BLaER1 treated with 17β-estradiol and CSF1 and Interleukin-3, amounts not matched to agents 10 nM and 100 nM (cell line): ENCODE data around the gene ZSWIM3.
A peak's percentile ranks its signal among the peaks of the same experiment; 100 is the strongest.

Experiments
- H3K27ac ChIP-seq, 11 experiments: shearing (Covaris generic); formaldehyde crosslinking; 2 replicates each; pipeline ENCODE4 v1.8.1; 2022
- H3K27me3 ChIP-seq, 11 experiments: shearing (Covaris generic); formaldehyde crosslinking; 2 replicates each; pipeline ENCODE4 v1.8.1; 2022
- H3K36me3 ChIP-seq, 11 experiments: shearing (Covaris generic); formaldehyde crosslinking; 2 replicates each; pipeline ENCODE4 v1.8.1; 2022
- H3K4me1 ChIP-seq, 10 experiments: shearing (Covaris generic); formaldehyde crosslinking; 2 replicates each; pipeline ENCODE4 v1.8.1; 2022
- H3K4me2 ChIP-seq, 11 experiments: shearing (Covaris generic); formaldehyde crosslinking; 2 replicates each; pipeline ENCODE4 v1.8.1; 2022
- H3K4me3 ChIP-seq, 10 experiments: shearing (Covaris generic); formaldehyde crosslinking; 2 replicates each; pipeline ENCODE4 v1.8.1; 2022
- H3K9ac ChIP-seq, 11 experiments: shearing (Covaris generic); formaldehyde crosslinking; 2 replicates each; pipeline ENCODE4 v1.8.1; 2022
- H3K9me3 ChIP-seq, 11 experiments: shearing (Covaris generic); formaldehyde crosslinking; replicated peaks in 1 of 11; 2 replicates each; pipeline ENCODE4 v1.8.1; 2022
- H4K20me1 ChIP-seq, 11 experiments: shearing (Covaris generic); formaldehyde crosslinking; 2 replicates each; pipeline ENCODE4 v1.8.1; 2022
- Cebpa-rat ChIP-seq, 11 experiments: shearing (Covaris generic); IDR thresholded peaks; 2 replicates each; pipeline ENCODE4 v1.8.1; 2022

ZSWIM3 gene

GRCh38 chr20:45845452-45845851, 12.0 kb upstream of the ZSWIM3 start:
- Histone ChIP-seq H3K27me3 (no peaks in the 10 kb centered on the region), H3K27ac (no peak overlapping the region), H3K4me3 (no peak overlapping the region), H3K4me1 (peaks cover 13 to 24% (median 17%) of the 10 kb centered on the region in 10 experiments), H3K9me3 (no peaks in the 10 kb centered on the region), H3K4me2 (no peak overlapping the region), H3K9ac (no peak overlapping the region), H4K20me1 (peaks cover 0 to 33% (median 0%) of the 10 kb centered on the region in 11 experiments; a peak in 4 of 22 replicates), H3K36me3 (peaks cover 71 to 98% (median 79%) of the 10 kb centered on the region in 11 experiments)
- TF ChIP-seq Cebpa-rat (IDR thresholded peaks at IDR 0.05): no peak

DNA sequence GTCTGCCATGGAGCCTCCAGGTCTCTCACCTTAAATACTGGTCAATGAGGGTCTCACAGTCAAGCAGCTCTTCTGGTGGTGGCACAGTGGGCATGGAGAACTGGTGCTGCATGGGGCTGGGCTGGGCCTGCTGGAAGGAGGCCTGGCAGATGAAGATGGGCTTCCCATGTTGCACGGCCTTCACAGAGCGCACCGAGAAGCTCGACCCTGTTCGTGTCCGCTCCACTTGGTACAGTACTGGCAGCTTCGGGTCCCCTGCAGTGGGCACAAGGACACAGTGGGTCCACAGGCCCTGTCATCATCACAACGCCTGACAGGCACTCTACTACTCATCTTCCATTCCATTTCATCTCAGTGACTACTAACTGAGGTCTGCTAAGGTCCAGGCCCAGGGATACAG, 9.0 kb upstream of the ZSWIM3 start:
- no peaks in the 10 kb centered on the region for H3K9me3 ChIP-seq
- H3K36me3 ChIP-seq: peaks cover 71 to 100% (median 87%) of the 10 kb centered on the region in 11 experiments
- no peak overlapping the region for H3K4me2 ChIP-seq
- H3K9ac ChIP-seq: no peak overlapping the region
- peaks cover 0 to 17% (median 0%) of the 10 kb centered on the region in 11 experiments; a peak in 4 of 22 replicates for H4K20me1 ChIP-seq
- H3K4me1 ChIP-seq: peaks cover 0 to 3% (median 0%) of the 10 kb centered on the region in 10 experiments; a peak in 3 of 20 replicates
- H3K27ac ChIP-seq: no peak overlapping the region
- TF ChIP-seq Cebpa-rat (IDR thresholded peaks at IDR 0.05): no peak
- H3K4me3 ChIP-seq: no peak overlapping the region
- no peaks in the 10 kb centered on the region for H3K27me3 ChIP-seq

DNA sequence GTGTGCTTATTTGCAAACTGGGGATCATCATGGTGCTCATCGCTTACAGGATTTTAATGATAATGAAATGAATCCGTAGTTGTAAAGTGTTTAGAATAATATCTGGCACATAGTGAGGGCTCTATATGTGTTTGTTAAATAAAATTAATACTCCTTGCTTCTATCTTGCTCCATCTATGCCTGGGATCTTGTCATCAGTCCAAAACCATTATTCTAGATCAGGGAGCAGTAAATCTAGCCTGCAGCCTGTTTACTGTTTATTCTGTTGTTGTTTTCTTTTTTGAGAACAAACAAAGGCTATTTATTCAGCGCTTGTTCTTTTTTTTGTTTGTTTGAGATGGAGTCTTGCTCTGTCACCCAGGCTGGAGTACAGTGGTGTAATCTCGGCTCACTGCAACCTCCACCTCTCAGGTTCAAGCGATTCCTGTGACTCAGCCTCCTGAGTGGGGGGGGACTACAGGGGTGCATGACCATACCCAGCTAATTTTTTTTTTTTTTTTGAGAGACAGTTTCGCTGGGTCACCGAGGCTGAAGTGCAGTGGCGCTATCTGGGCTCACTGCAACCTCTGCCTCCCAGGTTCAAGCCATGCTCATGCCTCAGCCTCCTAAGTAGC, 8.3 kb upstream of the ZSWIM3 start:
- TF ChIP-seq Cebpa-rat (IDR thresholded peaks at IDR 0.05): no peak
- H3K4me2 ChIP-seq: no peak overlapping the region
- H3K4me3 ChIP-seq: no peak overlapping the region
- peaks cover 0 to 11% (median 0%) of the 10 kb centered on the region in 11 experiments; a peak in 3 of 22 replicates for H4K20me1 ChIP-seq
- no peaks in the 10 kb centered on the region for H3K27me3 ChIP-seq
- H3K9me3 ChIP-seq: no peaks in the 10 kb centered on the region
- H3K4me1 ChIP-seq: no peaks in the 10 kb centered on the region
- no peak overlapping the region for H3K27ac ChIP-seq
- H3K9ac ChIP-seq: no peak overlapping the region; a peak in 1 of 22 replicates
- H3K36me3 ChIP-seq: peaks cover 70 to 100% (median 86%) of the 10 kb centered on the region in 11 experiments

GRCh38 chr20:45850238-45850637, 7.2 kb upstream of the ZSWIM3 start:
- TF ChIP-seq Cebpa-rat (IDR thresholded peaks at IDR 0.05): no peak
- H3K4me3 ChIP-seq: no peak overlapping the region
- H3K4me2 ChIP-seq: no peak overlapping the region
- H4K20me1 ChIP-seq: peaks cover 0 to 9% (median 0%) of the 10 kb centered on the region in 11 experiments; a peak in 2 of 22 replicates
- H3K27ac ChIP-seq: no peak overlapping the region
- H3K36me3 ChIP-seq: peaks cover 65 to 99% (median 82%) of the 10 kb centered on the region in 11 experiments
- H3K9ac ChIP-seq: no peak overlapping the region
- H3K27me3 ChIP-seq: no peaks in the 10 kb centered on the region
- peaks cover 0 to 9% (median 6%) of the 10 kb centered on the region in 10 experiments; a peak in 14 of 20 replicates for H3K4me1 ChIP-seq
- H3K9me3 ChIP-seq: no peaks in the 10 kb centered on the region

GRCh38 chr20:45850926-45851325, 6.5 kb upstream of the ZSWIM3 start:
- H3K9me3 ChIP-seq: no peaks in the 10 kb centered on the region
- H4K20me1 ChIP-seq: peaks cover 0 to 9% (median 0%) of the 10 kb centered on the region in 11 experiments; a peak in 2 of 22 replicates
- peaks cover 58 to 93% (median 75%) of the 10 kb centered on the region in 11 experiments for H3K36me3 ChIP-seq
- peaks cover 3 to 16% (median 13%) of the 10 kb centered on the region in 10 experiments for H3K4me1 ChIP-seq
- no peak overlapping the region for H3K4me2 ChIP-seq
- TF ChIP-seq Cebpa-rat (IDR thresholded peaks at IDR 0.05): no peak
- no peaks in the 10 kb centered on the region for H3K27me3 ChIP-seq
- no peak overlapping the region for H3K9ac ChIP-seq
- no peak overlapping the region for H3K27ac ChIP-seq
- H3K4me3 ChIP-seq: no peak overlapping the region

GRCh38 chr20:45851501-45851900, 5.9 kb upstream of the ZSWIM3 start:
- Histone ChIP-seq H3K27me3 (no peaks in the 10 kb centered on the region), H3K9me3 (no peaks in the 10 kb centered on the region), H3K4me1 (peaks cover 9 to 22% (median 19%) of the 10 kb centered on the region in 10 experiments), H3K27ac (no peak overlapping the region), H3K9ac (no peak overlapping the region), H3K36me3 (peaks cover 53 to 87% (median 69%) of the 10 kb centered on the region in 11 experiments), H3K4me3 (no peak overlapping the region), H4K20me1 (peaks cover 0 to 9% (median 0%) of the 10 kb centered on the region in 11 experiments; a peak in 1 of 22 replicates), H3K4me2 (no peak overlapping the region)
- TF ChIP-seq Cebpa-rat (IDR thresholded peaks at IDR 0.05): no peak

GRCh38 chr20:45852326-45852725, 5.1 kb upstream of the ZSWIM3 start:
- Histone ChIP-seq H3K9ac (no peak overlapping the region), H3K27me3 (no peaks in the 10 kb centered on the region), H3K4me1 (peaks cover 12 to 25% (median 22%) of the 10 kb centered on the region in 10 experiments), H3K36me3 (peaks cover 45 to 79% (median 62%) of the 10 kb centered on the region in 11 experiments; a peak in 21 of 22 replicates), H3K4me2 (no peak overlapping the region), H4K20me1 (peaks cover 0 to 9% (median 0%) of the 10 kb centered on the region in 11 experiments; a peak in 1 of 22 replicates), H3K27ac (no peak overlapping the region), H3K9me3 (no peaks in the 10 kb centered on the region), H3K4me3 (no peak overlapping the region)
- TF ChIP-seq Cebpa-rat (IDR thresholded peaks at IDR 0.05): no peak

GRCh38 chr20:45853484-45853883, 3.9 kb upstream of the ZSWIM3 start:
- Histone ChIP-seq H3K4me2 (no peak overlapping the region), H4K20me1 (peaks cover 0 to 7% (median 0%) of the 10 kb centered on the region in 11 experiments; a peak in 1 of 22 replicates), H3K27ac (no peak overlapping the region), H3K36me3 (peaks cover 33 to 67% (median 51%) of the 10 kb centered on the region in 11 experiments; a peak in 21 of 22 replicates), H3K9ac (0 out of 22 replicates have a peak overlapping the region, but pooled peaks of 1 of the 11 experiments have one; percentile 29), H3K27me3 (no peaks in the 10 kb centered on the region), H3K4me3 (no peak overlapping the region), H3K9me3 (no peaks in the 10 kb centered on the region), H3K4me1 (peaks cover 18 to 31% (median 28%) of the 10 kb centered on the region in 10 experiments)
- no peak for TF ChIP-seq Cebpa-rat (IDR thresholded peaks at IDR 0.05)

GRCh38 chr20:45857882-45858216, 435 bp downstream of the ZSWIM3 start:
- Histone ChIP-seq H3K4me3 (peak overlapping the region; percentile 76 to 97 (median 84)), H3K36me3 (peaks cover 12 to 23% (median 21%) of the 10 kb centered on the region in 11 experiments; a peak in 19 of 22 replicates), H3K27ac (peak overlapping the region; percentile 63 to 85 (median 78); a peak in 21 of 22 replicates), H3K9ac (peak overlapping the region; percentile 78 to 92 (median 85)), H3K4me2 (peak overlapping the region; percentile 81 to 96 (median 89)), H3K9me3 (no peaks in the 10 kb centered on the region), H4K20me1 (no peaks in the 10 kb centered on the region), H3K4me1 (peaks cover 25 to 53% (median 37%) of the 10 kb centered on the region in 10 experiments), H3K27me3 (no peaks in the 10 kb centered on the region)
- TF ChIP-seq Cebpa-rat (IDR thresholded peaks at IDR 0.05): no peak
